Islet precursor cell (in vitro differentiated cells): ENCODE results near the gene TMOD2.
"Not testable (repeated sequence)": the region's sequence is repeated elsewhere in the genome, so short reads cannot be mapped to it uniquely, and the experiment has no call there.

ENCODE experiments used
- DNase-seq: peaks from one replicate; pipeline ENCODE4 v3.0.0-alpha.2; 2018

Gene TMOD2

DNA sequence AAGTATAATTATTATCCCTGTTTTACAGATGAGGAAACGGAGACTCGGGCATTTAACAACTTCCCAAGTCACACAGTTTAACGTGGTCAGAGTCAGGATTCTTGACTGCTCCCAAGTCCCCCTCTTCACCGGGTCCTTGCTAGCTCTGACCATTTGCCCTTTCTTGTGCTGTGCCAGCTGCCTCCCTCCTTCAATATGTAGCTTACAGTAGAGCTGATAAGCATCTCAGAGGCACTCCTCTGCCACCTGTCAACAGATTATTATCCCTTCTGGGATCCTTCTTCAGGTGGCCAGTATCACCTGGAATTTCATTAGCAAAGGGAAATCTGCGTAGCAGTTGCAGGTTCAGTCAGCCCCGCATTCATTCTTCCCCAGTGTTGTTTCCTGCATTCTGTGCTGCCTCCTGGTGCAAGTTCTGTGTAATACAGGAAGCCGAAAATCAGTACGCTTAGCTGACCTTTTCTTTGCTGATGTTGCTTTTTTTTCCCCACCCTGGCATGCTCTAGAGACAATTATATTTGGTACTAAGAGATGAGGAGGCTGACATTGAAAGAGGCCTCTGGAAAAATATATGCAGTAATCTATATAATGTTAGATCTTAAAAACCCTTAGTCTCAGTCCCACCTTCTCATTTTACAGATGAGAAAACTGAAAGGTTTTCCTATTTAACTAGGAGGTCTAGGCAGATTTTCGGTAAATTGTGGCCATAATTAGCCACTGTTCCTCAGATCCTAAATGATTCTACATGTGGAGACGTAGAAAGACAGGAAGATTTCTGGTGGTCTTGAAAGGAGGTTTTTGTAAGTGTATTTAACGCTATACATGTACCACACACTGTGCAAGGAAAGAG, 24.8 kb downstream of the TMOD2 start:
- peak; percentile 80 for DNase-seq

- DNase-seq: peak; percentile 82
Measured at GRCh38 chr15:51776952-51777569, 25.7 kb downstream of the TMOD2 start.

DNA sequence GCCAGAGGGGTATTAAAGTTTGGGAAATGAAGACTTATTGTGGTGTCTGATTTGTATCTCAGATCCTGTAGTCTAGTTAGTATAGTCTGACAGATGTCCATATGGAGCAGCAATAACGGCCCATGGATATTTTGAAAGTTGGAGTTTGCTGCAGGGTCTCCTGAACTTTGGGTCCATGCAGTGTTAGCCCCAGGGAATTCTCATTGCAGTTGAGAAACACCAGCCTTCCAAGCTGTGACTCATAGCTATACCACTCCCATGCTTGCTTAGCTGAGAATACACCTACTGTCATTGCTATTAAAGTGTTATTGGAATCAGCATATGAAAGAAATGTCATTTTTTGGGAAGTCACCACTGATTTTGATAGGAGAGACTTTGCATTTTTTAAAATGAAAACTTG, 29.2 kb downstream of the TMOD2 start:
- DNase-seq: no peak

GRCh38 chr15:51781506-51781905, 30.1 kb downstream of the TMOD2 start:
- DNase-seq: no peak

GRCh38 chr15:51782357-51782896, 31.0 kb downstream of the TMOD2 start:
- DNase-seq: no peak

DNA sequence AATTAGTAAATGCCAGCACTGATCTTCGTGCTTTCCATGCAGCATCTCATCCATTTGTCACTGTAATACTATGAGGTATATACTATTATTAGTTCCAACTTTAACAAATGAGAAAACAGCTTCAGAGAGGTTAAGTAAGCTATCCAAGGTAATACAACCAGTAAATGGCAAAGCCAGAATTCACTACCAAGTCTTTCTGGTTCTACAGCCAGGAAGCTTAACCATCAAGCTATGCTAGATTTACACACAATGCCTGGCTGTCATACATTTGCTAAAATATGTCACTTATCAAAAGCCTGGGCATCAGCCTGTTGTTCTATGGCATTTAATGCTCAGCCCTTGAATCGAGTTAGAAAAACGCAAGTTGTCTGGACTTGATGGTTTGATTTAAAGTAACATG, 32.6 kb downstream of the TMOD2 start:
- no peak for DNase-seq

GRCh38 chr15:51787130-51787529, 35.7 kb downstream of the TMOD2 start:
- DNase-seq: peak; percentile 75

DNA sequence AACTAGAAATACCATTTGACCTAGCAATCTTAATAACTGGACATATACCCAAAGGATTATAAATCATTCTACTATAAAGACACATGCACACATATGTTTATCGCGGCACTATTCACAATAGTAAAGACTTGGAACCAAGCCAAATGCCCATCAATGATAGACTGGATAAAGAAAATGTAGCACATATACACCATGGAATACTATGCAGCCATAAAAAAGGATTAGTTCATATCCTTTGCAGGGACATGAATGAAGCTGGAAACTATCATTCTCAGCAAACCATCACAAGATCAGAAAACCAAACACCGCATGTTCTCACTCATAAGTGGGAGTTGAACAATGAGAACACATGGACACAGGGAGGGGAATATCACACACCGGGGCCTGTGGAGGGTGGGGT, 41.1 kb downstream of the TMOD2 start:
- not testable (repeated sequence) for DNase-seq

- no peak for DNase-seq
Measured at GRCh38 chr15:51793521-51794305, 42.3 kb downstream of the TMOD2 start.

- no peak for DNase-seq
Measured at GRCh38 chr15:51796847-51797401, 45.5 kb downstream of the TMOD2 start.

GRCh38 chr15:51798281-51798680, 46.9 kb downstream of the TMOD2 start:
- DNase-seq: no peak

DNA sequence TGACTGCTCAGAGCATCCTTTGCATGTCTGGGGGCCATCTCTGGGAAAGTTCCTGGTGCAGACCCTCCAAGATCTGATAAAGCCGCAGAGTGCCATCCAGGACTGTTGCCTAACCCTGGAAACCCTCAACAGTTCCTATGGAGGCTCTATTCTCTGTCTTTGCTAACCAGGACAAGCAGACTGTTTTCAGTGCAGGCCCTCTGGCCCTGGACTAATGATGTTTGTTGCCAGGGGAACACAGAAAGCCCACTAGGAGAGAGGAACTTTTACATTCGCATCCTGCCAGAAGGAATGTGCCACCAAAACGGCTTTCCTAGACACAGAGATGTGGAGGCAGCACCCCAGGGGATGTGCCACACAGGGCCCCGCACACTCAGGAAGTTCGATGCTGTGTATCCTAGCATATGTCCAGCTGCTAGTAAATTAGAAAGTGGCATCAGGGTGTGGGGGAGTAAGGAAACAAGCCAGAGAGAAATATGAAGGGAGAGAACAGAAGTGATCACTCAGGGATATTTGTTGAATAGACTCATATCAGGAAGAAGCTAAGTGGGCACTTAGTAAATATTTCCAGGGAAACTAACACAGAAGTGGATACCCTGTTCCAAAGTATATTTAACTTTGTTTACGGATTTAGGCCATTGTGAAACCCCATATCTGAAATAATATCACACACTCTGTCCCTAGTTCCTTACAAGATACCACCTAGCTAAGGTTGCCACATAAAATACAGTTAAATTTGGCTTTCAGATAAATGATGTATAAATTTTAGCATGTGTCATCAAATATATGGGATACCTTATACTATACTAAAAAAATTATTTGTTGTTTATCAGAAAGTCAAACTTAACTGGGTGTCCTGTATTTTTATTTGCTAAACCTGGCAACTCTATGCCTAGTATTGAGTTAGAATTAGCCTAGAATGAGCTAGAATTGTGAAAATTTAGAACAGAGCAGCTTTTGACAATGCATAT, 48.2 kb downstream of the TMOD2 start:
- DNase-seq: no peak

DNA sequence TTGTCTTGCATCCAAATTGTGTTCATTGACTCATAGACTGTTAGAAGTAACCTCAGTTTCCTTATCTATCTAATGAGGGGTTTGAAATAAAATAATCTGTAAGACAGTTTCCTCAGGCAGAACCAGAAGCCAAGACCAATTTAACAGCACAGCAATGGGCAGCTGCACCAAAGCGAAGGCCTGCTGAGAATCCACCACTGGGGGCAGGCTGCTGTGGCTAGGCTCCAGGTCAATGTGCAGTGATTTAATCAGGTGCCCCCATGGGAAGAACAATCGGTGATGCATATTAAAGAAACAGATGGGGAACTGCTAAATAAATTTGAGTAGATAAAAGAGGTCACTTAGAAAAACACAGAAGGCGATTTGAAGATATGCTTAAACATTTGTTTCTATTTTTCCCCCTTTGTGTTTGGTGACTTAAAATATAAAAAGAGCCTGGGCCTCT, 50.0 kb downstream of the TMOD2 start:
- DNase-seq: peak; percentile 73

GRCh38 chr15:51802593-51802992, 51.2 kb downstream of the TMOD2 start:
- no peak for DNase-seq

- no peak for DNase-seq
Measured at GRCh38 chr15:51803965-51804364, 52.6 kb downstream of the TMOD2 start.

DNA sequence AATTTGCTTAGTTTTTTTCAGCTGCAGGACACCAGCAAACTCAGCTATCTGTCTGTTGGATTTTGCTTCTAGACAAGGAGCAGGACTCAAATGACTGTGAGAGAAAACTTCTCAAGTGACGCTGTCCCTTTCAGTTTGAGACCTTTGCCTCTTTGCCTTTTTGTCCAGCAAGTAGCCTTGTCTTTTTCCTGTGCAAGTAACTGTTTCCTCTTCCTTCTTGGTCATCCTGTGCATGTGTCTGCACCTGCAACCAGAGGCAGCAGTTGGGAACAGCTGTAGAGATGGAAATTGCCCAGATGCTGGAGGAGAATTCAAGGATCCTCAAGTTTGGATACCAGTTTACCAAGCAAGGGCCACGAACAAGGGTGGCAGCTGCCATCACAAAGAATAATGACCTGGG, 54.7 kb downstream of the TMOD2 start:
- DNase-seq: no peak

DNA sequence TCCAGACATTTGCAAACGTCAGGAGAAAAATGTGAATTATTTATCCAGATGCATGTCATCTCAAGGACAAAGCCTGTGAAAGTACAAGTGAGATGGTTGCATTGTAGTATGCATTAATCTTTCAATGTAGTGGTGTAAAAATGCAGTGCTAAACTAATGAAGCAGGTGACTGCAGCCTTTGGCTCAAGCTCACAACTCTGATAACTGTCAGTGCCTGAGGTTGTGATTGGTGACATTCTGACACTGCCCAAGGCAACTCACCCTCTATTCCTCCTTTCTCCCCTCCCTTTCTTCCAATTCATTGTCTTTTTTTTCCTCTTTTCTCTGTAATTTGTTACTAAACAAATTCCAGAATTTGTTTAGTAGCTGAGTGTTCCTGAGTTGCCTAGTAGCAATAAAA, 58.1 kb downstream of the TMOD2 start:
- DNase-seq: no peak

DNA sequence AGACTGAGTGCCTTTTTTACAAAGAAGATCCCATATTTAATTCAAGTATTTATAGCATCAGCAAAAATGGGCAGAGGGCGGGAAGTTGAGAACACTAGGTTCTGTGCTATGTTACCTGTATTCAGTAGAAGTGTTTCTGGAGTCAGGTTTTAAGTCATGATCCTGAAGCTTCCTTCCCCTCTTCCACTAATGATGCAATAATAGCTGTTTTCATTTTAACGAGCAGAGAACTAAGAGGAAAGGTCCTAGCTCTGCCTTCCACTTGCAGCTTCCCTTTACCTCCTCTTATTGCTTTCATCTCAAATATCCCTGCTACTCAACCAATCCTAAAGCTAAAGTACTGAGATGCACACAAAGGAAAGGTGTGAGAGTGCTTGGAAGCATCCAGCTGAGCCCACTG, 61.2 kb downstream of the TMOD2 start:
- DNase-seq: no peak

DNA sequence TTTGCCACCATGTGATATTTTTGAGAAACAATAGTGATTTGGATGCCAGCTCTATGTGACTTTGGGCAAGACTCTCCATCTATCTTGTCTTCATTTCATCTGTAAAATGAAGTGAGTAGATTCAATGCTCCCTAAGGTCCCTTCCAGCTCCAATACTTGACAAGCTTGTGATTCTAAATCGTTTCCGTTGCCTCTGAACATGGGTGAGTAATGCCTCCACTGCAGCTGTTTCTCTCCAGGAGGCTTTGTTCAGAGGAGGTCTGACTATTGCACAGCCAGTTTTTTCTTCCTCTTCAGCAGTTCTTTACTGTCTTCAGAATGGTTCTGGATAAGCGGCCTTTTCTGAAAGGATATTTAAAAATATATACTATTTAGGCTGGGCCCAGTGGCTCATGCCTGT, 63.2 kb downstream of the TMOD2 start:
- no peak for DNase-seq

GRCh38 chr15:51816611-51817010, 65.2 kb downstream of the TMOD2 start:
- no peak for DNase-seq

GRCh38 chr15:51818150-51818549, 66.8 kb downstream of the TMOD2 start:
- DNase-seq: no peak

- DNase-seq: no peak
Measured at GRCh38 chr15:51825698-51826097, 74.3 kb downstream of the TMOD2 start.
